ENCODE measurements around the gene ARID5B. TPM values are rescaled to one million over a fixed set of nuclear protein-coding genes. Genes with fewer than 3 reads are reported as not detected.
"Not testable (repeated sequence)": the region's sequence is repeated elsewhere in the genome, so short reads cannot be mapped to it uniquely, and the experiment has no call there.

The ARID5B gene
- total RNA-seq, 1 donor from 2014 or later: 81.9 TPM

- DNase-seq (ENCODE audit: low spot score): no peak
These were observed 110.1 kb downstream of the ARID5B start for GRCh38 chr10:62011558-62011957.

DNA sequence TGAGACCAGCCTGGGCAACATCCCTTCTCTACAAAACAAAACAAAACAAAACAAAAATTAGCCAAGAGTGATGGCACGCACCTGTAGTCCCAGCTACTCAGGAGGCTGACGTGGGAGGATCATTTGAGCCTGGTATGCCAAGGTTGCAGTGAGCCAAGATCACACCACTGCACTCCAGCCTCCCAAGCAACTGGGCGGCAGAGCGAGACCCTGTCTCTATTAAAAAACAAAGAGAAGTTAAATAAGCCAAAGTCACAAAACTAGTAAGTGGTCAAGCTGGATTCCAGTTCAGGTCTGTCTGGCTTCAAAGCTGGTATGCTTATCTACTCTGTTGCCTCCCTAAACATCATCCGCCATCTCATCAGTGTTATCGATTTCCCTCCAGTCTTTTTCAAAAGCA lies 110.8 kb downstream of the ARID5B start:
- DNase-seq (ENCODE audit: low spot score): no peak

DNA sequence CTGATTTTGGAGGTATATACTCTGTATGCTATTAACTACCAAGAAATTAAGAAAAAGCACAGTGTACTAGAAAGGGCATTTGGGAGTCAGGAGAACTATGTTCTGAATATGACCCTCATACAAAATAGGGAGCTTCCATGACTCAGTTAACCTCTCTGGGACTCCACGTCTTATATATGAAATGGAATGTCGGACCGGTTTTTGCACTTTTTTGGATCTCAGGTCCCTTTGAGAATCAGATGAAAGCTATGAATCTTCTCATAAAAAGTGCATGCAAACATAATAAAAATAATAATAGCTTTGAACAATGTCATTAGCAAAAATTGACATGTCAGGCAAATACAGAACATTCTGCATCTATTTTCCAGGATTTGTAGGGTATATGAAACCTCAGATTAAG lies 113.0 kb downstream of the ARID5B start:
- no peak for DNase-seq (ENCODE audit: low spot score)

- peak; percentile 77 for DNase-seq (ENCODE audit: low spot score)
These were observed 114.5 kb downstream of the ARID5B start for GRCh38 chr10:62015994-62016393.

DNA sequence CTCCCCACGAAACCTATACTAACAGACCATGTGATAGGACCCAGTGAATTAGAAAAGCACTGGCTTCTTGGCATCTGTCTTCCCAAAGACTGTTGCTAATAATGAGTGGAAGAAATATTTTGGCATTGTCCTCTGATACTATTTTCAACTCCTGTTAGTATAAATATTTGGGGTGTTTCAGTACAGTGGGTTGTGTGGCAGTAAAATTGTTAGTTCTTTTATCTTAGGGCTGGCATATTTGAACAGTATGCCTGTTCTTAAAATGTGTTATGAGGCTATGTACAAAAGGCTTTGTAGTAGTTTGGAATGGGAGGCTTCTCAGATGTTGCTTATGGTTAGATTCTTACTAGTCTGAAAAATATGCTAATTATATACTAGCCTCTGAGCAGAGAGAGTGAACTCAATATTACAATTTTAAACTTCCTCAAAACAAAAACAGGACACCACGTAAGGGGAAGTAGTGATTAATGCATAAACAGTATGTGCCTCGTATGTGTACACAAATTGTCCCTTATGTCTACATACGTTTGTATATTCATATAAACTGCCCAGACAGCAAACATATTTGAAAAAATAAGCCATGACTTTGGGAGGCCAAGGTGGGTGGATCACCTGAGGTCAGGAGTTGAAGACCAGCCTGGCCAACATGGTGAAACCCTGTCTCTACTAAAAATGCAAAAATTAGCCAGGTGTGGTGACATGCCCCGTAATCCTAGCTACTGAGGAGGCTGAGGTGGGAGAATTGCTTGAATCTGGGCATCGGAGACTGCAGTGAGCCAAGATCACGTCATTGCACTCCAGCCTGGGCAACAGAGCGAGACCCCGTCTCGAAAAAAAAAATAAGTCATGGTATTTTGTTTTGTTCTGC lies 115.4 kb downstream of the ARID5B start:
- no peak for DNase-seq (ENCODE audit: low spot score)

- DNase-seq (ENCODE audit: low spot score): no peak
These were observed 116.0 kb downstream of the ARID5B start for GRCh38 chr10:62017491-62017870.

GRCh38 chr10:62018131-62018911 lies 116.8 kb downstream of the ARID5B start:
- DNase-seq (ENCODE audit: low spot score): no peak

GRCh38 chr10:62019013-62019684 lies 117.7 kb downstream of the ARID5B start:
- DNase-seq (ENCODE audit: low spot score): peak; percentile 57

DNA sequence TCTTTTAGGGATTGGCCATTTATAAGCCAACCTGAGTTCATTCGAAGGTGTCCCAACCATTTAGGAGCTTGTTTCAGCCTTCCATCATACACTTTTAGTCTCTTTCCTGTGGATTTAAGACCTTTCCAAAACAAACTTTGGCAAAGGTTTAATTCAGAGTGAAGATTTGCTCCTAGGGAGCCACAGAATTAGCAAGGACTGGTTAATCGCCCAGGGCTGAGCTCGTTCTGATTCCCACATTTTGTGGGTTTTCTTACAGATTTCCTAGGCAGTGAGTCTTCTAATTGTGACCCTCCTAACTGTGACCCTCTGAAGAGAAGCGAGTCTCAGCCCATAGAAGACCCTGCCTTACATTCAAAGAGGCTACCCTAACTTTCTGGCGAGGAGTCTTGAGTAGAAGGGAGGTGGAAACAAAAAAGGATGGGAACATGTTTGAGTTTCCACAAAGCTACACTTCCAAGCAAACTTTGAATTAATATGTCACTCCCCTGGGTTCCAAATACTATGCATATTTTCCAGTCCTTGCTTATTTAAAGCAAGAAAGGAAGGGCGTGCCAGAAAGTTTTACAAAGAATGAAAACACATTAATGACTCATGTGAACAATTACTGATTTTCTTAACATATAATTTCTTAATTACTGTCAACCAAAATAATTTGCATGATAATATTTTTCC lies 118.3 kb downstream of the ARID5B start:
- no peak for DNase-seq (ENCODE audit: low spot score)

GRCh38 chr10:62021128-62021665 lies 119.7 kb downstream of the ARID5B start:
- no peak for DNase-seq (ENCODE audit: low spot score)

DNA sequence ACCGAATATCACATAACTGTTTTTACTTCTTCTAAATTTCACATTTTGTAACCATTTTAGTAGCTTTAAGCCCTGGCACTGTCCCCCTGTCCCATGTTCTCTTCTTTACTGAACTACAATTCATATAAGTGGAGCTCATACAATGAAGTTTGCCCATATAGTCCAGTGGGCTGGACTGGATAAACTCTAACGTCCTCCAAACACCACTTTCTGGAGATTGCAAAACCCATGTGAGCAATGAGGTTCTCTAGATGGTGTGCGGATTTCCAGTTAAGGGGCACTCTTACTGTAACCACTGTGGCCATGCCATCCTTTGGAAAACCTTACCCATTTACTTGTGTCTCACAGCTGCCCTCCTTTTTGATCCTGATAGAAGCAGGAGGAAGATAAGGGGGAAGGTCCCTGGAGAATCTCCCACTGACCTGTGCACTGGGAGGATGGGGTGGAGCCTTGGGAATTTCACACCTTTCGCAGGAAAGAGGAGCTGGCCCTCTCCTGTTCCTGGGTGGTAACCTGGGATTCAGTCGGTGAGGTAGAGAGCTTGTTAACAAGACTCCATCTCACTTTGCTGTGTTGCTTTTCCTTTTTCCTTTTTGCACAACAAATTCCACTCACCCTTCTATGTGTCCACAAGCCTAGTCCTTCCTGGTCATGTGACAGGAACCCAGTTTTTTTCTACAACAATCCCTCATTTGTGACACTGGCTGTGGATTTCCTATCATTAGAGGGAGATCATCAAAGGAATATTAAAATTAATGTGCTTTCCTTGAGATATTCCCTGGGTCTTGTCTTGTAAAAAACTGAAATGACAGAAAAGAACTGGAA lies 120.7 kb downstream of the ARID5B start:
- DNase-seq (ENCODE audit: low spot score): no peak

- DNase-seq (ENCODE audit: low spot score): no peak
These were observed 121.3 kb downstream of the ARID5B start for GRCh38 chr10:62022830-62023229.

GRCh38 chr10:62023329-62023728 lies 121.8 kb downstream of the ARID5B start:
- DNase-seq (ENCODE audit: low spot score): no peak

DNA sequence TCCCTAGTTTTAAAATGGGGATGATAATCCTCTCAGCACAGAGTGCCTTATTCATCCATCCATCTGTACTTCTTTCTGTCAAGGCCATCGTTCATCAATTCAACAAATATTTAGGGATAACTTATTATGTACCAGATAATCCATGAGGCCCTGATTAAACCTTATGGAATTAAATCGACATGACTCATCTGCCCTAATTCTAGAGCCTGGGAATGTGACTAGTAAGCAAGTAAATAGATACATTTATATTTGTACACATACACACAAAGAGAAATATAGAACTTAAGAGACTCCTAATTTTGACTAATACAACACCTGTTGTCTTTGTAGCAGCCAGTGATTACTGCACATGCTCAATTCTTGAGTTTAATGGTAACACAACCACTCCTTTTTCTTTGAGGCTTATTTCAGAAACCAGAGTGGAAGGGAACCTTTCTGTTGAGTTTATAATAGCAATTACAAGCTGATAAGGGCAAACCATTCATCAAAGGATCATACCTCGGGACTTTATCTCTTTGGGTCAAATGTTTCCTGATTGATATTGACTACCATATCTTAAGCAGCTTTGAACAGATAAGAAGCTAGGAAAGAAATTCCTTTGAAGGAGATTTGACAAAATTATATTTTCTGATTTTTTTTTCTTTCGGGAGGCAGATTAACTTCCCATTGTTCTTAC lies 122.7 kb downstream of the ARID5B start:
- DNase-seq (ENCODE audit: low spot score): no peak

- DNase-seq (ENCODE audit: low spot score): no peak
These were observed 123.8 kb downstream of the ARID5B start for GRCh38 chr10:62025134-62025794.

- no peak for DNase-seq (ENCODE audit: low spot score)
These were observed 124.7 kb downstream of the ARID5B start for GRCh38 chr10:62025901-62026879.

- no peak for DNase-seq (ENCODE audit: low spot score)
These were observed 126.5 kb downstream of the ARID5B start for GRCh38 chr10:62027841-62028501.

GRCh38 chr10:62028502-62028842 lies 127.0 kb downstream of the ARID5B start:
- DNase-seq (ENCODE audit: low spot score): not testable (repeated sequence)
